Measurements from ENCODE around the gene PRSS37.

DNA sequence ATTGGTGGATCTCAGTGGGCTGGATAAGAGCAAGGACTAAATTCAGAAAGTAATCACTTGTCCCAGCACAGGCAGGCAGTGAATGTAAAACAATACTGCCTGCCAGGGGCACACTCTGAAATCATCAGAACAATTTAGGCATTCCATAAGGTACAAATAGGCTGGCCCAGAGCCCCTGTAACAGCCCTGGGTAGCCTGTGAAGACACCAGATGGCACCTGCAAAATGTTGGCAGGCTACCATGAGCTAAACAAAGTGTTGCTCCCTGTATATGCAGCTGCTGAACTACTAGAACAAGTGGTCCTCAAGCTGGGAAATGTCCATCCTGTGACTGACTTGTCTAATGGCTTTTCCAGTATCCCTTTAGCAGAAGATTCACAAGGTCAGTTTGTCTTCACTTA, 3.0 kb upstream of the PRSS37 start:
- TF ChIP-seq ZNF274 (IDR thresholded peaks at IDR 0.05; ENCODE audit: borderline replicate concordance, extremely low read depth, low read length) (no peak), EGR1 (IDR thresholded peaks at IDR 0.05; ENCODE audit: borderline replicate concordance, low read depth, low read length) (no peak), POLR2AphosphoS5 (IDR thresholded peaks at IDR 0.05; ENCODE audit: low read depth, low read length) (no peak), YY1 (IDR thresholded peaks at IDR 0.05; ENCODE audit: low read depth, low read length) (no peak), TBP (IDR thresholded peaks at IDR 0.05; ENCODE audit: low read depth, low read length) (no peak), RAD21 (IDR thresholded peaks at IDR 0.05 in 1 of 2, conservative IDR thresholded peaks at IDR 0.05 in 1 of 2; ENCODE audit: low read depth in 2 of 2, low read length in 2 of 2) (no peak), HDAC2 (IDR thresholded peaks at IDR 0.05; ENCODE audit: borderline replicate concordance in 1 of 2, low read depth in 2 of 2, low read length in 2 of 2) (no peak)
- TF ChIP-seq, protein P1, sequence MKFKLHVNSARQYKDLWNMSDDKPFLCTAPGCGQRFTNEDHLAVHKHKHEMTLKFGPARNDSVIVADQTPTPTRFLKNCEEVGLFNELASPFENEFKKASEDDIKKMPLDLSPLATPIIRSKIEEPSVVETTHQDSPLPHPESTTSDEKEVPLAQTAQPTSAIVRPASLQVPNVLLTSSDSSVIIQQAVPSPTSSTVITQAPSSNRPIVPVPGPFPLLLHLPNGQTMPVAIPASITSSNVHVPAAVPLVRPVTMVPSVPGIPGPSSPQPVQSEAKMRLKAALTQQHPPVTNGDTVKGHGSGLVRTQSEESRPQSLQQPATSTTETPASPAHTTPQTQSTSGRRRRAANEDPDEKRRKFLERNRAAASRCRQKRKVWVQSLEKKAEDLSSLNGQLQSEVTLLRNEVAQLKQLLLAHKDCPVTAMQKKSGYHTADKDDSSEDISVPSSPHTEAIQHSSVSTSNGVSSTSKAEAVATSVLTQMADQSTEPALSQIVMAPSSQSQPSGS (IDR thresholded peaks at IDR 0.05; ENCODE audit: low read length): no peak
- TF ChIP-seq, protein P2, sequence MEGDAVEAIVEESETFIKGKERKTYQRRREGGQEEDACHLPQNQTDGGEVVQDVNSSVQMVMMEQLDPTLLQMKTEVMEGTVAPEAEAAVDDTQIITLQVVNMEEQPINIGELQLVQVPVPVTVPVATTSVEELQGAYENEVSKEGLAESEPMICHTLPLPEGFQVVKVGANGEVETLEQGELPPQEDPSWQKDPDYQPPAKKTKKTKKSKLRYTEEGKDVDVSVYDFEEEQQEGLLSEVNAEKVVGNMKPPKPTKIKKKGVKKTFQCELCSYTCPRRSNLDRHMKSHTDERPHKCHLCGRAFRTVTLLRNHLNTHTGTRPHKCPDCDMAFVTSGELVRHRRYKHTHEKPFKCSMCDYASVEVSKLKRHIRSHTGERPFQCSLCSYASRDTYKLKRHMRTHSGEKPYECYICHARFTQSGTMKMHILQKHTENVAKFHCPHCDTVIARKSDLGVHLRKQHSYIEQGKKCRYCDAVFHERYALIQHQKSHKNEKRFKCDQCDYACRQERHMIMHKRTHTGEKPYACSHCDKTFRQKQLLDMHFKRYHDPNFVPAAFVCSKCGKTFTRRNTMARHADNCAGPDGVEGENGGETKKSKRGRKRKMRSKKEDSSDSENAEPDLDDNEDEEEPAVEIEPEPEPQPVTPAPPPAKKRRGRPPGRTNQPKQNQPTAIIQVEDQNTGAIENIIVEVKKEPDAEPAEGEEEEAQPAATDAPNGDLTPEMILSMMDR (IDR thresholded peaks at IDR 0.05; ENCODE audit: control extremely low read depth in 1 of 3, insufficient read depth in 1 of 3, low read depth in 1 of 3, low read length in 3 of 3): no peak
